ENCODE results near the gene NFKBIA.

The NFKBIA gene

GRCh38 chr14:35433826-35434225, 29.3 kb upstream of the NFKBIA start:
- no peak overlapping the region for H3K4me3 ChIP-seq (ENCODE audit: low read depth, low read length)
- no peak for DNase-seq (ENCODE audit: low read depth)
- TF ChIP-seq CTCF (conservative IDR thresholded peaks at IDR 0.05; ENCODE audit: low read depth, low read length): no peak

GRCh38 chr14:35430459-35431199, 26.1 kb upstream of the NFKBIA start:
- DNase-seq (ENCODE audit: low read depth): no peak
- TF ChIP-seq CTCF (conservative IDR thresholded peaks at IDR 0.05; ENCODE audit: low read depth, low read length): no peak
- H3K4me3 ChIP-seq (ENCODE audit: low read depth, low read length): no peak overlapping the region

GRCh38 chr14:35429951-35430350, 25.4 kb upstream of the NFKBIA start:
- no peak for TF ChIP-seq CTCF (conservative IDR thresholded peaks at IDR 0.05; ENCODE audit: low read depth, low read length)
- DNase-seq (ENCODE audit: low read depth): no peak
- no peak overlapping the region for H3K4me3 ChIP-seq (ENCODE audit: low read depth, low read length)

- no peak for DNase-seq (ENCODE audit: low read depth)
- no peak for TF ChIP-seq CTCF (conservative IDR thresholded peaks at IDR 0.05; ENCODE audit: low read depth, low read length)
- no peak overlapping the region for H3K4me3 ChIP-seq (ENCODE audit: low read depth, low read length)
These were observed 21.3 kb upstream of the NFKBIA start for GRCh38 chr14:35425850-35426249.

GRCh38 chr14:35423621-35424020, 19.1 kb upstream of the NFKBIA start:
- no peak for TF ChIP-seq CTCF (conservative IDR thresholded peaks at IDR 0.05; ENCODE audit: low read depth, low read length)
- no peak for DNase-seq (ENCODE audit: low read depth)
- H3K4me3 ChIP-seq (ENCODE audit: low read depth, low read length): no peak overlapping the region

GRCh38 chr14:35420036-35420811, 15.7 kb upstream of the NFKBIA start:
- no peak overlapping the region for H3K4me3 ChIP-seq (ENCODE audit: low read depth, low read length)
- no peak for TF ChIP-seq CTCF (conservative IDR thresholded peaks at IDR 0.05; ENCODE audit: low read depth, low read length)
- DNase-seq (ENCODE audit: low read depth): peak; percentile 50
